HCT116 (cell line): ENCODE results near the gene MN1. TPM values are rescaled to one million over a fixed set of nuclear protein-coding genes. Genes with fewer than 3 reads are reported as not detected.

Source experiments
- ATAC-seq: fragments of 200-7000 bp; cut with Tn5 transposase; 2 replicates; pipeline ENCODE4 v1.9.1; 2020; ENCODE audit warnings: mild to moderate bottlenecking, moderate library complexity
- BruUV-seq: library from RNA; stranded (reverse); fragments of 400-500 nt; replicated peaks from 2 replicates; lab custom pipeline; 2021; lab: Mats Ljungman, UMichigan
- CTCF ChIA-PET: fragments of 300-600 bp; sonication (Branson Sonifier 250); formaldehyde crosslinking; loops from one replicate; lab custom pipeline; 2021; ENCODE audit warnings: antibody characterized with exemption; lab: Charles Lee
- POLR2A ChIA-PET: fragments of 300-600, 350-600 bp; sonication (Branson Sonifier 250); formaldehyde crosslinking; loops from one replicate; lab custom pipeline; 2021; ENCODE audit warnings: antibody characterized with exemption; lab: Charles Lee
- RAD21 ChIA-PET, 2 experiments: fragments of 300-600 bp; sonication (Branson Sonifier 250); formaldehyde crosslinking; loops; one replicate each; lab custom pipeline; 2023; ENCODE audit warnings: low total read pairs in 2 of 2; ENCODE audit not compliant: uncharacterized antibody in 2 of 2, unreplicated experiment in 2 of 2, low non-redundant PET in 1 of 2; lab: Charles Lee
- DNase-seq: peaks from one replicate; pipeline ENCODE4 v3.0.0-alpha.2; 2010; ENCODE audit warnings: low read depth, low spot score
- H2AFZ ChIP-seq: fragments of 200-600 bp; shearing (Covaris generic), sonication (generic); 2 replicates; pipeline ENCODE4 v1.6.1; 2017; ENCODE audit warnings: low read depth, mixed run types, mixed read lengths, antibody characterized with exemption, low read length; ENCODE audit not compliant: poor library complexity, severe bottlenecking
- H3K27ac ChIP-seq: 2 replicates; pipeline ENCODE4 v1.5.1; 2012; ENCODE audit warnings: low read depth, low read length
- H3K27me3 ChIP-seq: fragments of 200-600 bp; sonication (generic); 2 replicates; pipeline ENCODE4 v1.6.1; 2016; ENCODE audit warnings: mixed run types, low read length, mixed read lengths; ENCODE audit not compliant: insufficient read depth
- H3K36me3 ChIP-seq, 2 experiments: fragments of 200-500 bp in 1 of 2; fragments of 200-600 bp in 1 of 2; sonication (Bioruptor generic) in 1 of 2; sonication (generic) in 1 of 2; 2 replicates each; pipeline versions ENCODE4 v1.5.1 to v1.6.1; 2014 to 2016; ENCODE audit warnings: low read length in 2 of 2, inconsistent platforms in 1 of 2, mixed read lengths in 1 of 2, mixed run types in 1 of 2; ENCODE audit not compliant: insufficient read depth in 2 of 2, control insufficient read depth in 1 of 2
- H3K4me1 ChIP-seq, 2 experiments: fragments of 200-600 bp in 1 of 2; sonication (generic) in 1 of 2; 2 replicates each; pipeline versions ENCODE4 v1.5.1 to v1.6.1; 2012 to 2017; ENCODE audit warnings: low read length in 2 of 2, inconsistent platforms in 1 of 2, mild to moderate bottlenecking in 1 of 2, mixed read lengths in 1 of 2, mixed run types in 1 of 2, moderate library complexity in 1 of 2; ENCODE audit not compliant: insufficient read depth in 2 of 2, control insufficient read depth in 1 of 2
- H3K4me2 ChIP-seq: fragments of 200-600 bp; sonication (generic); 2 replicates; pipeline ENCODE4 v1.6.1; 2017; ENCODE audit warnings: mixed run types, low read length, mixed read lengths
- H3K4me3 ChIP-seq, 2 experiments: fragments of 200-600 bp in 1 of 2; sonication (generic) in 1 of 2; replicated peaks in 1 of 2; 2 replicates each; pipeline ENCODE4 v1.5.1; 2011 to 2016; ENCODE audit warnings: low read length in 2 of 2, control low read depth in 1 of 2, low read depth in 1 of 2, mild to moderate bottlenecking in 1 of 2, mixed read lengths in 1 of 2, mixed run types in 1 of 2
- H3K79me2 ChIP-seq: fragments of 200-600 bp; sonication (generic); 2 replicates; pipeline ENCODE4 v1.6.1; 2017; ENCODE audit warnings: mild to moderate bottlenecking, mixed run types, low read length, moderate library complexity, mixed read lengths; ENCODE audit not compliant: insufficient read depth
- H3K9ac ChIP-seq: fragments of 200-600 bp; sonication (generic); 2 replicates; pipeline ENCODE4 v1.6.1; 2016; ENCODE audit warnings: low read length, mixed read lengths
- H3K9me2 ChIP-seq: fragments of 200-600 bp; sonication (generic), shearing (Covaris generic); 2 replicates; pipeline ENCODE4 v1.6.1; 2017; ENCODE audit warnings: mixed run types, mild to moderate bottlenecking, moderate library complexity; ENCODE audit not compliant: insufficient read depth
- H3K9me3 ChIP-seq, 2 experiments: fragments of 200-500 bp in 1 of 2; fragments of 200-600 bp in 1 of 2; sonication (Bioruptor generic) in 1 of 2; sonication (generic) in 1 of 2; 2 replicates each; pipeline ENCODE4 v1.6.1; 2014 to 2017; ENCODE audit warnings: low read length in 2 of 2, mixed read lengths in 2 of 2, inconsistent platforms in 1 of 2, low read depth in 1 of 2, mild to moderate bottlenecking in 1 of 2, mixed run types in 1 of 2, moderate library complexity in 1 of 2; ENCODE audit not compliant: control insufficient read depth in 1 of 2, insufficient read depth in 1 of 2
- H4K20me1 ChIP-seq: fragments of 200-600 bp; sonication (generic), shearing (Covaris generic); 2 replicates; pipeline ENCODE4 v1.6.1; 2017; ENCODE audit warnings: mixed run types, mild to moderate bottlenecking, moderate library complexity; ENCODE audit not compliant: insufficient read depth
- ATF3 ChIP-seq: IDR thresholded peaks from 2 replicates; pipeline ENCODE4 v1.6.1; 2012
- CBX3 ChIP-seq: IDR thresholded peaks from 2 replicates; pipeline ENCODE4 v1.6.1; 2012; ENCODE audit warnings: low read depth
- CEBPB ChIP-seq: IDR thresholded peaks from 2 replicates; pipeline ENCODE4 v1.6.1; 2012; ENCODE audit warnings: low read depth
- ELF1 ChIP-seq: IDR thresholded peaks from 2 replicates; pipeline ENCODE4 v1.6.1; 2012; ENCODE audit warnings: low read depth, borderline replicate concordance
- POLR2A ChIP-seq: IDR thresholded peaks from 2 replicates; pipeline ENCODE4 v1.7.0; 2011; ENCODE audit warnings: borderline replicate concordance; ENCODE audit not compliant: insufficient read depth, insufficient read length; ENCODE audit errors: extremely low read depth
- RAD21 ChIP-seq: IDR thresholded peaks from 2 replicates; pipeline ENCODE4 v1.6.1; 2012; ENCODE audit warnings: low read depth, mild to moderate bottlenecking
- SIN3A ChIP-seq: IDR thresholded peaks from 2 replicates; pipeline ENCODE4 v1.6.1; 2012; ENCODE audit warnings: low read depth
- SRF ChIP-seq: IDR thresholded peaks from 2 replicates; pipeline ENCODE4 v1.6.1; 2012; ENCODE audit warnings: low read depth
- YY1 ChIP-seq: IDR thresholded peaks from 2 replicates; pipeline ENCODE4 v1.6.1; 2011; ENCODE audit warnings: low read length, low read depth, moderate library complexity, mild to moderate bottlenecking; ENCODE audit not compliant: insufficient replicate concordance; ENCODE audit errors: extremely low read depth
- ZBTB33 ChIP-seq: IDR thresholded peaks from 2 replicates; pipeline ENCODE4 v1.6.1; 2011; ENCODE audit warnings: mild to moderate bottlenecking, low read length, moderate library complexity; ENCODE audit not compliant: insufficient replicate concordance; ENCODE audit errors: extremely low read depth
- intact Hi-C: fragments of 100-400 bp; cut with micrococcal nuclease; formaldehyde crosslinking; loops from 2 replicates; pipeline ENCODE4 v1.10.0; 2022
- total RNA-seq: library from RNA; stranded (reverse); gene quantifications from one replicate; pipeline ENCODE4 v1.2.1, GENCODE V29; 2021; ENCODE audit not compliant: unreplicated experiment

MN1 gene
- total RNA-seq, 1 experiment from 2014 or later = 2.9 TPM

DNA sequence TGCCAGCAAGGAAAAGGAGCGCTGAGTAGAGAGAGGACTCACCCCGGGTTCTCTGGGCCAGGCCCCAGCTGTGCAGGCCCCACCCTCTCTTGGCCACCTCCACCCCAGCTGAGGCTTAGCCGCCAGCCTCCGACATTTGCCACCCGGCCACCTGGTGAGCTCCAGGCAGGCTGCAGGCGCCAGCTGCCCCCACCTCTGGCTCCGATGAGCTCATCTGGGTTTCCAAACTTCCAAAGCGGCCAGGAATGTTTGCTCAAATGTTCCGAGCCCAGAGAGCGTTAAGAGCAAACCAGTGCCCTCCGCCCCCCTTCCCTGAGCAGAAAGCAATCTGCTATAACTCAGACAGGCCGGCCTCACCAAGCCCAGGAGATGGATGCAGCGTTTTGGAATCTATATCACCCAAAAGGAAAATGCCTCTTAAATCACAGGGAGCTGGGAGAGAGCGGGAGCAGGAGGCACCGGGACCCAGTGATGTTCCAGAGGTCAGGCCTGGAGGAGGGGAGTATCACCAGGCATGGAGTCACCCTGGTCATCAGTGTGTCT is 9.1 kb upstream of the MN1 start:
- no peak overlapping the region for H3K4me2 ChIP-seq
- POLR2A ChIA-PET = no interaction called here
- H2AFZ ChIP-seq = no peak overlapping the region
- no peaks in the 10 kb centered on the region for H3K27me3 ChIP-seq
- TF ChIP-seq ATF3 = no peak
- TF ChIP-seq RAD21 = no peak
- no peak for TF ChIP-seq YY1
- TF ChIP-seq SRF = no peak
- no peak for TF ChIP-seq CEBPB
- TF ChIP-seq ZBTB33 = no peak
- no peak for TF ChIP-seq SIN3A
- no peak for TF ChIP-seq CBX3
- TF ChIP-seq ELF1 = no peak
- TF ChIP-seq POLR2A = no peak
- CTCF ChIA-PET = no interaction called here
- H3K4me1 ChIP-seq = no peaks in the 10 kb centered on the region
- no peaks in the 10 kb centered on the region for H4K20me1 ChIP-seq
- no peak overlapping the region for H3K27ac ChIP-seq
- no peak for ATAC-seq
- no peaks in the 10 kb centered on the region for H3K79me2 ChIP-seq
- no TSS peak for BruUV-seq
- no peak overlapping the region for H3K4me3 ChIP-seq
- H3K9ac ChIP-seq = no peak overlapping the region
- RAD21 ChIA-PET = no interaction called here
- no peaks in the 10 kb centered on the region for H3K9me3 ChIP-seq
- DNase-seq = no peak
- intact Hi-C loops = no loop called here
- H3K36me3 ChIP-seq = no peaks in the 10 kb centered on the region
- H3K9me2 ChIP-seq = no peaks in the 10 kb centered on the region
